Placental pericyte (primary cell): ENCODE data around the gene LIPG. TPM values are rescaled to one million over a fixed set of nuclear protein-coding genes. Genes with fewer than 3 reads are reported as not detected.

Experiments
- total RNA-seq: library from RNA; depleted of rRNA; stranded (reverse); fragments of >200 nt; gene quantifications from 2 replicates; pipeline ENCODE4 v1.2.3, GENCODE V29; 2012

The LIPG gene
- total RNA-seq: 38.1 and 59.4 TPM in 2 replicates

DNA sequence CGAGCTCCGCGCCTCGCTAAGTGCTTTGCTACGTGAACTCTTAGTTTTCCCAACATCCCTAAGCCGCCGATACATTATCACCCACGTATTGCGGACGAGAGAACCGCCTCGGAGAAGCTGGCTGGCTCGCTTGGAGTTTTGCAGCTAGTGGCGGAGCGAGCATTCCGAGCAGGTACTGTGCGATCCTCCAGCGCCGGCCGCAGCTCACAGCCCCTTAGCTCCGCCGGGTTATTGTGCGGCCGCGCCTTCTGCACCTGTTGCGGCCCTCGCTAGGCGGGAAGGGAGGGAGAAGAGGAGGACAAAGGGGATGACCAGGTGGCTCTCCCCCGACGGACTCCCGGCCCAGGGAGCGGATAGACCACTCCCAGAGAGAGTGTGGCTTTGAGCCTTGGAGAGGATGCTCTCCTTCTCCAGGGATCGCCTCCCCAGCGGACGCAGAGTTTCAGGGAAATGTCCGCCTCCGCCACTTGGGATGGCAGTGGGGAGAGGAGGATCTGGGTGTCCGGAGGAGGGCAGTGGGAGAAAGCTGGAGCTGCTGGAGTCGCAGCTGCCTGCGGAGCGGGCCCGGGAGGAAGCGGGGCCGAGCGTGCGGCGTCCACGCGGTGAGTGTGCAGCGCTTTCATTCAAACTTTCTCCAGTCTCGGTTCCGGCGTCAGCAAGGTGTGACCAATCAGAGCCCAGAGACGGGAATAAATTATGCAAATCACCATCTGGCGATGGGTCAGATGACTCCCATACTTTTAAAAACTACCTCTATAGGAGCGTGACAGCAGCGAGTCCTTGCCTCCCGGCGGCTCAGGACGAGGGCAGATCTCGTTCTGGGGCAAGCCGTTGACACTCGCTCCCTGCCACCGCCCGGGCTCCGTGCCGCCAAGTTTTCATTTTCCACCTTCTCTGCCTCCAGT lies at the start of gene LIPG:
TSS of gene LIPG (plus strand) at position 769 of the 905 bp plus-strand sequence. CDS start 252 bp downstream, outside the sequence.

Other genes starting within 250 kb of the LIPG start
- 33.2 and 45.7 TPM in 2 replicates for gene DYM, start 101.4 kb upstream of the LIPG start, total RNA-seq
- gene C18orf32, start 74.8 kb upstream of the LIPG start, total RNA-seq: 8.3 and 13.2 TPM in 2 replicates
- gene RPL17, start 69.6 kb upstream of the LIPG start, total RNA-seq: 1,287 and 1,921 TPM in 2 replicates